Measurements from ENCODE around the gene FHOD3. TPM values are rescaled to one million over a fixed set of nuclear protein-coding genes. Genes with fewer than 3 reads are reported as not detected.

Gene FHOD3
- total and polyA plus RNA-seq, 9 of the 15 experiments (the other 6 are each of a cell fraction or from before 2014, with no cell fraction given): 0.11 TPM; not detected in 8

GRCh38 chr18:36718705-36719328 is 421.3 kb downstream of the FHOD3 start (continued):
- TF ChIP-seq SMAD3 (CRISPR knock-in tag; conservative IDR thresholded peaks at IDR 0.05) (no peak), TAF9B (IDR thresholded peaks at IDR 0.05; ENCODE audit: partially characterized antibody) (no peak), MCM5 (IDR thresholded peaks at IDR 0.05; ENCODE audit: low read depth) (no peak), SNAPC5 (CRISPR knock-in tag; IDR thresholded peaks at IDR 0.05) (no peak), PPARD (CRISPR knock-in tag; IDR thresholded peaks at IDR 0.05) (no peak), STAT5B (CRISPR knock-in tag; IDR thresholded peaks at IDR 0.05) (no peak), ZNF639 (CRISPR knock-in tag; conservative IDR thresholded peaks at IDR 0.05 in 1 of 2, IDR thresholded peaks at IDR 0.05 in 1 of 2) (no peak), ZNF444 (CRISPR knock-in tag; IDR thresholded peaks at IDR 0.05) (no peak), ZFP36 (IDR thresholded peaks at IDR 0.05; ENCODE audit: low read depth, low read length, partially characterized antibody) (no peak), FOXP4 (CRISPR knock-in tag; IDR thresholded peaks at IDR 0.05; ENCODE audit: borderline replicate concordance) (no peak), PML (IDR thresholded peaks at IDR 0.05; ENCODE audit: low read length) (no peak), RAD51 (IDR thresholded peaks at IDR 0.05; ENCODE audit: borderline replicate concordance, low read depth) (no peak)
- TF ChIP-seq, protein P1, sequence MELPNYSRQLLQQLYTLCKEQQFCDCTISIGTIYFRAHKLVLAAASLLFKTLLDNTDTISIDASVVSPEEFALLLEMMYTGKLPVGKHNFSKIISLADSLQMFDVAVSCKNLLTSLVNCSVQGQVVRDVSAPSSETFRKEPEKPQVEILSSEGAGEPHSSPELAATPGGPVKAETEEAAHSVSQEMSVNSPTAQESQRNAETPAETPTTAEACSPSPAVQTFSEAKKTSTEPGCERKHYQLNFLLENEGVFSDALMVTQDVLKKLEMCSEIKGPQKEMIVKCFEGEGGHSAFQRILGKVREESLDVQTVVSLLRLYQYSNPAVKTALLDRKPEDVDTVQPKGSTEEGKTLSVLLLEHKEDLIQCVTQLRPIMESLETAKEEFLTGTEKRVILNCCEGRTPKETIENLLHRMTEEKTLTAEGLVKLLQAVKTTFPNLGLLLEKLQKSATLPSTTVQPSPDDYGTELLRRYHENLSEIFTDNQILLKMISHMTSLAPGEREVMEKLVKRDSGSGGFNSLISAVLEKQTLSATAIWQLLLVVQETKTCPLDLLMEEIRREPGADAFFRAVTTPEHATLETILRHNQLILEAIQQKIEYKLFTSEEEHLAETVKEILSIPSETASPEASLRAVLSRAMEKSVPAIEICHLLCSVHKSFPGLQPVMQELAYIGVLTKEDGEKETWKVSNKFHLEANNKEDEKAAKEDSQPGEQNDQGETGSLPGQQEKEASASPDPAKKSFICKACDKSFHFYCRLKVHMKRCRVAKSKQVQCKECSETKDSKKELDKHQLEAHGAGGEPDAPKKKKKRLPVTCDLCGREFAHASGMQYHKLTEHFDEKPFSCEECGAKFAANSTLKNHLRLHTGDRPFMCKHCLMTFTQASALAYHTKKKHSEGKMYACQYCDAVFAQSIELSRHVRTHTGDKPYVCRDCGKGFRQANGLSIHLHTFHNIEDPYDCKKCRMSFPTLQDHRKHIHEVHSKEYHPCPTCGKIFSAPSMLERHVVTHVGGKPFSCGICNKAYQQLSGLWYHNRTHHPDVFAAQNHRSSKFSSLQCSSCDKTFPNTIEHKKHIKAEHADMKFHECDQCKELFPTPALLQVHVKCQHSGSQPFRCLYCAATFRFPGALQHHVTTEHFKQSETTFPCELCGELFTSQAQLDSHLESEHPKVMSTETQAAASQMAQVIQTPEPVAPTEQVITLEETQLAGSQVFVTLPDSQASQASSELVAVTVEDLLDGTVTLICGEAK (IDR thresholded peaks at IDR 0.05): 0 out of 2 replicates have a peak, but pooled peaks have one; percentile 26
- TF ChIP-seq, protein P1 (CRISPR knock-in tag; IDR thresholded peaks at IDR 0.05): no peak

Data from K562 (cell line).